GM21447 (cell line): Measurements from ENCODE around the gene DHRS3.
"Not testable (repeated sequence)": the region's sequence is repeated elsewhere in the genome, so short reads cannot be mapped to it uniquely, and the experiment has no call there.

Experiments used
- ATAC-seq: cut with Tn5 transposase; IDR thresholded peaks from one replicate; pipeline ENCODE4 v1.9.1; 2021; ENCODE audit not compliant: unreplicated experiment

DHRS3 gene

GRCh38 chr1:12540580-12541273 is 77.3 kb downstream of the DHRS3 start:
- no peak for ATAC-seq

DNA sequence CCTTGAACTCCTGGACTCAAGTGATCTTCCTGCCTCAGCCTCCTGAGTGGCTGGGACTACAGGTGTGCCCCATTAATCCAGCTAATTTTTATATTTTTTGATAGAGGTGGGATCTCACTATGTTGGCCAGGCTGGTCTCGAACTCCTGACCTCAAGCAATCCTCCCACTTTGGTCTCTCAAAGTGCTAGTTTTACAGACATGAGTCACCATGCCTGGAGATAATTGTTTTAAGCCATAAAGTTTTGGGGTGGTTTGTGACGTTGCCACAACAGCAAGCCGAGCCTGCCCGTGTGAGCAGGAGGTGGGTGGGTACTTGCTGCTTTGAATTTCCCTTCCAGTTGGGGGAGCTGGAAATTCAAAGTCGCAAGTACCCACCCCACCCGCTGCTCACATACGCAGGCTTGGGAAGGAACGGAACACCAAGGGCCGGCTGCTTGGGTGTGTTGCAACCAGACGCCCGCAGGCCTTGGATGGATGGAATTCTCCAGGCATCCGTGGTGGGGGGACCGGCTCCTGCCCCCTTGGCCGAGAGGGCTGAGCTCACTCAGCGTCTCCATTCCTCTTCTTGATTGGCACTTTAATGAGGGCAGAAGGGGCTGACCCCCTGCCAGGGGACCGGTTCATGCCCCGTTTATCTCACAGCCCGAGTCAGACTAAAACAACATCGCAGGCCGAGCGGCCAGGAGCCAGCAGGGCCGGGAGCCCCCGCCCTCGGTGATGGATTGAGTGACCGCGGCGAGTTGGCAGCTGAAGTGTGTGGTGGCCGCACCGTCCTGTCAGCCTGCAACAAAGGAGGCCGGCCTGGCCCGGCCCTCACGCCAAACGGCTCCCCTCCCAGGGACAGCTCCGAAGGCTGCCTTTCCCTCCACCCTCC is 78.1 kb downstream of the DHRS3 start:
- no peak for ATAC-seq

- ATAC-seq, result no peak
Measured at GRCh38 chr1:12539320-12539704, 78.7 kb downstream of the DHRS3 start.

DNA sequence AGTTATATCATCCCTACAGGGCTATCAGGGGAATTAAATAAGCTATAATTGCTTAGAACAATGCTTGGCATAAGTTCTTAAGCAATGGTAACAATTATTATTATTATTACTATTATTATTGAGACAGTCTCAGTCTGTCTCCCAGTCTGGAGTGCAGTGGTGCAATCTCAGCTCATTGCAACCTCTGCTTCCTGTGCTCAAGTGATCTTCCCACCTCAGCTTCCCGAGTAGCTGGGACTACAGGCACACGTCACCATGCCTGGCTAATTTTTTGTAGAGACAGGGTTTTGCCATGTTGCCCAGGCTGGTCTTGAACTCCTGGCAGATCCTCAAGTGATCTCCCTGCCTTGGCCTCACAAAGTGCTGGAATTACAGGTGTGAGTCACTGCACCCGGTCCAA is 79.5 kb downstream of the DHRS3 start:
- not testable (repeated sequence) for ATAC-seq

- ATAC-seq, result no peak
Measured at GRCh38 chr1:12537906-12538461, 80.0 kb downstream of the DHRS3 start.

DNA sequence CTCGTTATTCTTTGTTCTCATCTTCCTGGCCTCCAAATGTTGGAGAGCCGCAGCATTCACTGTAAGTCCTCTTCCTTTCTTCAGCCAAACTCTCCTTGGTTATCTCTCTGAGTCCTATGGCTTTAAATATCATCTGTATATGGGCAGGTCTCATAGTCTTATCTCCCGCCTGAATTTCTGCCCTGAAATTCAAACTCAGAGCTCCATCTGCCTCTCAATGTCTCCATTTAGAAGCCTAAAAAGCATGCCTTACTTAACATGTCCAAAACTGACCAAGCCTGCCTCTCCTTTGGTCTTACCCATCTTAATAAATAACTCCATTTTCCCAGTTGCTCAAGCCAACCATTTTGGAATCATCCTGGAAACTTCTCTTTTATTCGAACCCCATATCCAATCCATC is 80.7 kb downstream of the DHRS3 start:
- ATAC-seq, result no peak

- ATAC-seq, result no peak
Measured at GRCh38 chr1:12536023-12536639, 81.9 kb downstream of the DHRS3 start.

GRCh38 chr1:12532405-12533315 is 85.3 kb downstream of the DHRS3 start:
- no peak for ATAC-seq

DNA sequence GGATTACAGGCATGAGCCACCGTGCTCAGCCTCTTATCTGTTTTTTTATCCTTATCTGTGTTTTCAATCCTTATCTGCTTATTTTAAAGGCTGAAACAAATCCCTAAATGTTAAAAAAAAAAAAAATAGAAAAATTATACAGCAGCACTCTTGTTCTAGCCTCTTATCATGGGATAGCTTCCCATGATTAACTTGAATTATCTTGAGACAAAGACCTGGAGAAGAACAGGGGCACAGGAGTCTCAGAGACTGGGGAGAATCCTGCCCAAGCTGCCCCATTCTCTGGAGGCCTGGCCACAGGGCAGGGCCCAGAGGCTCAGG is 86.9 kb downstream of the DHRS3 start:
- no peak for ATAC-seq

DNA sequence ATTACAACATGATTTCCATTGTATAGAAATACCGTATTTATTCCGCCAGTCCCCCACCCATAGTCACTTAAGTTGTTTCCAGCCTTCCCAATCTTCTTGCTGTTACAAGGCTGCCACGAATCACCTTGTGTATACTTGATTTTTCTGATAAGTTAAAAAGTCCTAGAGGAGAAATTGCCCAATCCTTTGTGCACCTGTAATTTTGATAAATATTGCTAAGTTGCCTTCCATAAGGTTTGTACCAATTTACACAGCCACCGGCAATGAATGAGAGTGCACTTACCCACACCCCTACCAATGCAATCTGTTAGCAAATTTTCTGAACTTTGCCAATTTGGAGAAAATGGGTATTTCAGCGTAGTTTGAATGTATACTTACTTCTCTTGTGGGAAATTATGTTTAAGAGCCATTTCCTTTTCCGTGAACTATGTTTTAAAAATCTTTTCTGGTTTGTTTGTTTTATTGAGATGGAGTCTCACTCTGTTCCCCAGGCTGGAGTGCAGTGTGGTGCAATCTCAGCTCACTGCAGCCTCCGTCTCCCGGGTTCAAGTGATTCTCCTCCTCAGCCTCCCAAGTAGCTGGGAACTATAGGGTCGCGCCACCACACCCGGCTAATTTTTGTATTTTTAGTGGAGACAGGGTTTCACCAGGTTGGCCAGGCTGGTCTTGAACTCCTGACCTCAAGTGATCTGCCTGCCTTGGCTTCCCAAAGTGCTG is 87.4 kb downstream of the DHRS3 start:
- ATAC-seq, result no peak

GRCh38 chr1:12529640-12530174 is 88.3 kb downstream of the DHRS3 start:
- no peak for ATAC-seq

DNA sequence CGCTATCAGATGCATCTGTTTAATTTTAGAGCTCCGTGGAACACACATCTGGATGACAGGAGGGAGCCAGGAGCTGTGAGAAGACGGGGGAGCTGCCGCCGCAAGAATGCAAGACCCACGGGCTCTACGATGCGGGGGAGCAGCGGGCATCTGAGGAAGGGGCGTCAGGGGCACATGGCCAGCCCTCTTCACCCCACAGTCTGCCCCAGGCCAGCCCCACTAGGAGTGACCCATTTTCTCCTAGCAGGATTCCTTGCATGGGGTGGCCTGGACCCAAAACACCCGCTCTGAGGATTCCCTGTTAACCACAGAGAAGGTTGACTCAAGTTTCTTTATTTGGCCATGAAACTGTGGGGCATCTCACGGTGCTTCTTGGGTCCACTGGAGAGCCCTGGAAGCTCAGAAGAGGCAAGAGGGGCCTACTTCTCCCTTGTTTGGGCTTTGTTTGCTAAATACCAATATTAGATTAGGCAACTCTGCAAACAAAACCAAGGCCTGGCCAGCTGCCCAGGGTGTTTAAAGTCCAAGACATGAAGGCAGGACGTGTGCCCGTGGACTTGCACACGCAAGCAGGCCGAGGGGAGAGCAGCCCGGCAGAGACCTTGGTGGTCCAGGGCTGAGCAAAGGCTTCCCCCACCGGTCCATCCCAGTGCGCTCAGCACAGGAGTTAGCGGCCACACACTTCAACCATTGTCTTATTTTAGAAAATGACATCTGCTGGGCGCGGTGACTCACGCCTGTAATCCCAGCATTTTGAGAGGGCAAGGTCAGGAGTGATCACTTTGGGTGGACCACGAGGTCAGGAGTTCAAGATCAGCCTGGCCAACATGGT is 89.8 kb downstream of the DHRS3 start:
- no peak for ATAC-seq

DNA sequence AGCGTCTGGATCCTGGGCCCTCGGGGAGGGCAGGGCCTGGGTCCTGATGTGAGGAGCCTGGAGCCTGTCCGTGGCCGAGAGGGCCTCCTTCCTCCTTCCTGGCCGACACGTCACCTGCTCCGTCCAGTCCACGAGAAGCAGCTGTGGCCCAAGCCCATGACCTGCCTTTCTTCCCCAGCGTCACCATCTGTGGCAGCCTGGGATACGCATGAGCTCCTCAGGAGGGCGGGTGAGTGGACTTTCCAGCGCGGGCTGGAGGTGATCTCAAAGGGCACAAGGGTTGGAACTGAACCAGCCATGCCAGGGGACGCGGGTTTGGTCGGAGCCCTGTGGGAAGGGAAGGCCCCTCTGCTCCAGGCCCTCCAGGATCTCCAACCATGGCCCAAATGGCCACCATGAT is 90.4 kb downstream of the DHRS3 start:
- no peak for ATAC-seq

GRCh38 chr1:12525311-12526181 is 92.5 kb downstream of the DHRS3 start:
- no peak for ATAC-seq

- no peak for ATAC-seq
Measured at GRCh38 chr1:12524266-12524665, 93.7 kb downstream of the DHRS3 start.

DNA sequence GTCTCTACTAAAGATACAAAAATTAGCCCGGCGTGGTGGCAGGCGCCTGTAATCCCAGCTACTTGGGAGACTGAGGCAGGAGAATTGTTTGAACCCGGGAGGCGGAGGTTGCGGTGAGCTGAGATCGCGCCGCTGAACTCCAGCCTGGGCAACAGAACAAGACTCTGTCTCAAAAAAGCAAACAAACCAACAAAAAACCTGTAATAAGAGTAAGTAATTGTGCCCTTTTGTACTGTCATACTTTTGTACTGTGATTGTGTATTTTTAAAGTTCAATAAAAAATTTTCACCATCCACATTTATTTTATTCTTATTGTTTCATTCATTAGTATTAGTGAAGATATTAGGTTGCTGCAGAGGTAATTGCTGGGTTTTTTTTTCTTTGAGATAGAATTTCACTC is 95.2 kb downstream of the DHRS3 start:
- not testable (repeated sequence) for ATAC-seq

DNA sequence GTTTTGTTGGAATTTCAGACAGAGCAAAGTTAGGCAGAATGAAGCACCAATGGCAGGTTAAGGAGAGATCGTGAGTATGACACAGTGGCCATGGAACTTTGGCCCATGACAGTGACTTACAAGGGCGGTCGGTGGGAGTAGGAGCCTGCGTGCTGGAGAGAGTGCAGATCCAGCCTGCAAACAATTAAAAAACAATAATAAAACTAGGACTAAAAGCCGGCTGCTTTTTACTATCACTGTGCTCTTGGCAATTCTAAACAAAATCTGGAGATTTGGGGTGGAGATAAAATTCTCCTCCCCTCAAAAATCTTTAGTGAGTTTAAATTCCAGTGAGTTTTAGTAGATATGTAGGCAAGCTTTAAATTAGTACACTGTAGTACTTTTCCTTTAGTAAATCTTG is 96.9 kb downstream of the DHRS3 start:
- no peak for ATAC-seq
